Measurements from ENCODE around the gene WAPL.
"Not testable (repeated sequence)": the region's sequence is repeated elsewhere in the genome, so short reads cannot be mapped to it uniquely, and the experiment has no call there.

WAPL gene, protein sequence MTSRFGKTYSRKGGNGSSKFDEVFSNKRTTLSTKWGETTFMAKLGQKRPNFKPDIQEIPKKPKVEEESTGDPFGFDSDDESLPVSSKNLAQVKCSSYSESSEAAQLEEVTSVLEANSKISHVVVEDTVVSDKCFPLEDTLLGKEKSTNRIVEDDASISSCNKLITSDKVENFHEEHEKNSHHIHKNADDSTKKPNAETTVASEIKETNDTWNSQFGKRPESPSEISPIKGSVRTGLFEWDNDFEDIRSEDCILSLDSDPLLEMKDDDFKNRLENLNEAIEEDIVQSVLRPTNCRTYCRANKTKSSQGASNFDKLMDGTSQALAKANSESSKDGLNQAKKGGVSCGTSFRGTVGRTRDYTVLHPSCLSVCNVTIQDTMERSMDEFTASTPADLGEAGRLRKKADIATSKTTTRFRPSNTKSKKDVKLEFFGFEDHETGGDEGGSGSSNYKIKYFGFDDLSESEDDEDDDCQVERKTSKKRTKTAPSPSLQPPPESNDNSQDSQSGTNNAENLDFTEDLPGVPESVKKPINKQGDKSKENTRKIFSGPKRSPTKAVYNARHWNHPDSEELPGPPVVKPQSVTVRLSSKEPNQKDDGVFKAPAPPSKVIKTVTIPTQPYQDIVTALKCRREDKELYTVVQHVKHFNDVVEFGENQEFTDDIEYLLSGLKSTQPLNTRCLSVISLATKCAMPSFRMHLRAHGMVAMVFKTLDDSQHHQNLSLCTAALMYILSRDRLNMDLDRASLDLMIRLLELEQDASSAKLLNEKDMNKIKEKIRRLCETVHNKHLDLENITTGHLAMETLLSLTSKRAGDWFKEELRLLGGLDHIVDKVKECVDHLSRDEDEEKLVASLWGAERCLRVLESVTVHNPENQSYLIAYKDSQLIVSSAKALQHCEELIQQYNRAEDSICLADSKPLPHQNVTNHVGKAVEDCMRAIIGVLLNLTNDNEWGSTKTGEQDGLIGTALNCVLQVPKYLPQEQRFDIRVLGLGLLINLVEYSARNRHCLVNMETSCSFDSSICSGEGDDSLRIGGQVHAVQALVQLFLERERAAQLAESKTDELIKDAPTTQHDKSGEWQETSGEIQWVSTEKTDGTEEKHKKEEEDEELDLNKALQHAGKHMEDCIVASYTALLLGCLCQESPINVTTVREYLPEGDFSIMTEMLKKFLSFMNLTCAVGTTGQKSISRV (N-terminal part only)

DNA sequence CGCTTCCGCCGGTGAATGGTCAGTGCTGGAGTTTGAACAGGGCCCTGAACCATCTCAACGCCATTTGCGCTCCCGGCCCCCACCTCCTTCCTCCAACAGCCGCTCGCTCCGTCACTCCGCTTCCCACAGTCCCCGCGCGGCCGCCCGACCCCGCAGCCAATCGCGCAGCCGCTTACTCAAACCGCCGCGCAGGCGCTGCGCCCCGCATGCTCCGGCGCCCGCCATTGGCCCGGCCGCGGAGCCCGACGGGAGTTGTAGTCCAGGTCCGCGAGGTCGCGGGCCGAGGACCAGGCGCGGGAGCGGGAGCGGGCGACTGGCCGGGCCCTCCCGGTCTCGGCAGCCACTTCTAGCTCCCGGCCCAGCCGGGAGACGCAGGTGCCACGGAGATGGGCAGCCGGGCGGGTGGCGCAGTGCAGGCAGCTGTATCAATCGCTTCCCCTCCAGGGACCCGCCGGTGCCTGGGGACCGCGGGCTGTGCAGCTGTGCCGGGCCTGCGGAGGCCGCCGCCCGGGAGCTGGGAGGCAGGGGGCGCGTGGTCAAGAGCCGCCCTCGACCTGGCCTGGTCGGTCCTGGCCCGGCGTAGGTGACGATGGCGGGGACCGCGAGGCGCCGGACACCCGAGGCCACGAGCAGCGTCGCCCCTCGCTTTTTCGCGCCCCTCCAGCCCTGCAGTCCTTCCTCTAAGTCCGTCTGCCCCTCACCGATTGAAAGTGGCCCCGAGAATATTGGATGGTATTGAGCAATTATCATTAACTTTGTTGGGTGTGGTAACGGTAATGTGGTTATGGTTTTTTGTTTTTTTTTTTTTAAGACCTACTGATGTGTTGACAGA lies at the start of gene WAPL:
WAPL (minus strand) TSS at position 115 of the 832 bp plus-strand sequence. CDS start 3,723 bp downstream, outside the sequence.
- Mint-ChIP-seq H3K9me3 (no peaks in the 10 kb centered on the region), H3K27me3 (no peaks in the 10 kb centered on the region), H3K36me3 (peaks cover 7% of the 10 kb centered on the region), H3K4me3 (peak within 1 kb of the TSS; percentile 82), H3K4me1 (peaks cover 14% of the 10 kb centered on the region), H3K27ac (peak within 1 kb of the TSS; percentile 68)
- ATAC-seq (ENCODE audit: low read depth) = peak; percentile 90
- peak; percentile 91 to 94 for DNase-seq (ENCODE audit: low spot score in 2 of 2)

DNA sequence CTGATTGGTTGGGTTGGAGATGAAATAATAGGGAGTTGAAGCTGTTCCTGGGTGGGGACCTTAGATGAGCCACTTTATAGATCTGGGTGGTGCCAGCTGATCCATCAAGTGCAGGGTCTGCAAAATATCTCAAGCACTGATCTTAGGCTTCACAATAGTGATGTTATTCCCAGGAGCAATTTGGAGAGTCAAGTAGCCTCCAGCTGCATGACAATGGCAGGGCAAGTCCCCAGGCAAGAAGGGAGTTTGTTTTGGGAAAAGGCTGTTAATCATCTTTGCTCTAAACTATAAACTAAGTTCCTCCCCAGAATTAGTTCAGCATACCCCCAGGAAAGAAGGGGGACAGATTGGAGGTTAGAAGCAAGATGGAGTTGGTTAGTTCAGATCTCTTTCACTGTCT lies 47.7 kb upstream of the WAPL start:
- peaks cover 2% of the 10 kb centered on the region for H3K9me3 Mint-ChIP-seq
- ATAC-seq (ENCODE audit: low read depth) = no peak
- no peaks in the 10 kb centered on the region for H3K4me1 Mint-ChIP-seq
- H3K36me3 Mint-ChIP-seq = no peaks in the 10 kb centered on the region
- H3K27ac Mint-ChIP-seq = no peak overlapping the region
- DNase-seq (ENCODE audit: low spot score in 2 of 2) = no peak
- H3K27me3 Mint-ChIP-seq = peaks cover 3% of the 10 kb centered on the region
- no peak overlapping the region for H3K4me3 Mint-ChIP-seq

DNA sequence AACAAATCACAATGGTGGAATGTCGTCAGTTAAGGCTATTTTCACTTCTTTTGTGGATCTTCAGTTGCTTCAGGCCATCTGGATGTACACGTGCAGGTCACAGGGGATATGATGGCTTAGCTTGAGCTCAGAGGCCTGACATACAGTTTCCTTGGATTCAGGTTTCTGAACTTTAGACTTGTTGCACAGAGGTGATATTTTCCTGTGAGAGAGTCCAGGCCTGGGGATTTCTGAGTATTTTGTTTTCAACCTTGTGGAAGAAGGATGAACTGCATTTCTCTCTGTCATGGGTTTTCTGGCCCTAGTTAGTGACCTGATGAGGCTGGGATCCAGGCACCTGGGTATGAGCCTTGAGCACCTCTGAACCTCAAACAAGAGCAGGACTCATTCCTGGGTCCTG lies 44.9 kb upstream of the WAPL start:
- not testable (repeated sequence) for ATAC-seq (ENCODE audit: low read depth); DNase-seq (ENCODE audit: low spot score in 2 of 2); H3K9me3 Mint-ChIP-seq; H3K4me1 Mint-ChIP-seq; H3K27ac Mint-ChIP-seq; H3K4me3 Mint-ChIP-seq; H3K36me3 Mint-ChIP-seq; H3K27me3 Mint-ChIP-seq

DNA sequence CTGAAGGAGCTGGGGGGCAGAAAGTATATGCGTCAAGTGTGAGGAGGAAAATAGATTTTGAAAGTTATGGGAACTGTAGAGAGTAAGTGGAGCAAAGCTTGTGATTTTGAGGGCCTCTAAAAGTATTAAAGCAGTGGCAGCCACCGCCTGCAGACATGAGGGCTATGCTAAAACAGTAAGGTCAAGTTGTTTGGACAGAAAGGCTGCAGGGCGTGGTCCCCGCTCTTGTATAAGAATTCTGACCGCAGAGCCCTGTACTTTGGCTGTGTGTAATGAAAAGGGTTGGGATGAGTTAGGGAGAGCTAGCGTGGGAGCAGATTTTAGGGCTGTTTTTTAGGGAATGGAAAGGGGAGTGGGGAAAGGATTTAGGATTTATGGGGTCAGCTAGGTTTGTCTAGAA lies 41.7 kb upstream of the WAPL start:
- not testable (repeated sequence) for DNase-seq (ENCODE audit: low spot score in 2 of 2); H3K9me3 Mint-ChIP-seq; H3K27me3 Mint-ChIP-seq; ATAC-seq (ENCODE audit: low read depth); H3K4me1 Mint-ChIP-seq; H3K27ac Mint-ChIP-seq; H3K36me3 Mint-ChIP-seq; H3K4me3 Mint-ChIP-seq

DNA sequence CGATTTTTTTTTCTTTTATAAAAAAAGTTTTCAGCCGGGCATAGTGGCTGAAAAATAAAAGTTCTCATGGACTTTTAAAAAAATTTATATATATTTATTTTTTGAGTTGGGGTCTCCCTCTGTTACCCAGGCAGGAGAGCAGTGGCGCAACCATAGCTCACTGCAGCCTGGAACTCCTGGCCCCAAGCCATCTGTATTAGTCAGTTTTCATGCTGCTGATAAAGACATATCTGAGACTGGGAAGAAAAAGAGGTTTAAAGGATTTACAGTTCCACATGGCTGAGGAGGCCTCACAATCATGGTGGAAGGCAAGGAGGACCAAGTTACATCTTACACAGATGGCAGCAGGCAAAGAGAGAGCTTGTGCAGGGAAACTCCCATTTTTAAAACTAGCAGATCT lies 37.1 kb upstream of the WAPL start:
- H3K27me3 Mint-ChIP-seq; H3K4me3 Mint-ChIP-seq; H3K9me3 Mint-ChIP-seq; DNase-seq (ENCODE audit: low spot score in 2 of 2); H3K4me1 Mint-ChIP-seq; H3K36me3 Mint-ChIP-seq; H3K27ac Mint-ChIP-seq; ATAC-seq (ENCODE audit: low read depth): not testable (repeated sequence)

DNA sequence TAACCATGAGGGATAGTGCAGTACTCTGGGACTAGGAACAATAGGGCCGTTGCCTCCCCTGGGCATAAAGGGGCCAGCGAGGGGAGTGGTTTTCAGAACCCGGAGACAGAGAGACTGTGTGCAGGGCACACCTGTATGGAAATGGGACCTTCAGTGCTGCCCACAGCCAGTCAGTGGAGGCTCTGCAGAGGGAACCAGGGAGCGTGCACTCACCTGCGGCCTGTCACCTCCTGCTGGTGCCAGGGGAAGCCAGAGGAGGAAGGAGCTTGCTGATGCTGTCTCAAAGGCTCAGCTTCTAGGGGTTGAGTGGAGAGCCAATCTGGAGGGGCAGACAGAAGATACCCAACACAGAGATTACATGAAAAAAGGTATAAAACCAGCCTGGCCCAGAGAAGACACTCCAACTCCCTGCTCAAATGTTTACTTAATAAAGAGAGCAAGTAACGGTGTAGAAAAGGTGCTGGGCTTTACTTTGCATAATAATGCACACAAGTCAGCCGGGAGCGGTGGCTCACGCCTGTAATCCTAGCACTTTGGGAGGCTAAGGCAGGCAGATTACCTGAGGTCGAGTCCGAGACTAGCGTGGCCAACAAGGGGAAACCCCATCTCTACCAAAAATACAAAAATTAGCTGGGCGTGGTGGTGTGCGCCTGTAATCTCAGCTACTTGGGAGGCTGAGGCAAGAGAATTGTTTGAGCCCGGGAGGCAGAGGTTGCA lies 35.5 kb upstream of the WAPL start:
- H3K27ac Mint-ChIP-seq = no peak overlapping the region
- DNase-seq (ENCODE audit: low spot score in 2 of 2) (no peak), ATAC-seq (ENCODE audit: low read depth) (no peak)
- H3K4me1 Mint-ChIP-seq = no peaks in the 10 kb centered on the region
- H3K4me3 Mint-ChIP-seq = no peak overlapping the region
- H3K9me3 Mint-ChIP-seq = no peaks in the 10 kb centered on the region
- no peaks in the 10 kb centered on the region for H3K36me3 Mint-ChIP-seq
- H3K27me3 Mint-ChIP-seq = no peaks in the 10 kb centered on the region

DNA sequence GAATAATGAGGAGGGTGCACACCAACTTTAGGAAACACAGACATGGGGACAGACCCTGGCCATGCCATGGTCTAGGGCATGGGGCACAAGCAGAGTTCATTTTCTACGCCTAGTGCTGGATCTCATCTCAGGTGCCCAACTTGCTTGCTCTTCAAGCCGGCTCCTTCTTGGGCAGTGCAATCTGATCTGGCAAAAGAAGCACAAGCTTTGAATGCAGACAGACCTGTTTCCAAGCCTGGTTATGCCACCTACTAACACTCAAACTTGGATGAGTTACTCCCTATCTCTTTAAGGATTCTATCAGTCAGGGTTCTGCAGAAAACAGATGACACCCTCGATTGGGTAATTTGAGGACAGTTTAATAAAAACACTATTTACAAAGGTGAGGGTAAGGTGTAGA lies 34.9 kb upstream of the WAPL start:
- no peak overlapping the region for H3K27ac Mint-ChIP-seq
- no peak overlapping the region for H3K4me3 Mint-ChIP-seq
- H3K36me3 Mint-ChIP-seq = no peaks in the 10 kb centered on the region
- no peaks in the 10 kb centered on the region for H3K4me1 Mint-ChIP-seq
- H3K9me3 Mint-ChIP-seq = no peaks in the 10 kb centered on the region
- H3K27me3 Mint-ChIP-seq = no peaks in the 10 kb centered on the region
- ATAC-seq (ENCODE audit: low read depth) = no peak
- DNase-seq (ENCODE audit: low spot score in 2 of 2) = no peak

DNA sequence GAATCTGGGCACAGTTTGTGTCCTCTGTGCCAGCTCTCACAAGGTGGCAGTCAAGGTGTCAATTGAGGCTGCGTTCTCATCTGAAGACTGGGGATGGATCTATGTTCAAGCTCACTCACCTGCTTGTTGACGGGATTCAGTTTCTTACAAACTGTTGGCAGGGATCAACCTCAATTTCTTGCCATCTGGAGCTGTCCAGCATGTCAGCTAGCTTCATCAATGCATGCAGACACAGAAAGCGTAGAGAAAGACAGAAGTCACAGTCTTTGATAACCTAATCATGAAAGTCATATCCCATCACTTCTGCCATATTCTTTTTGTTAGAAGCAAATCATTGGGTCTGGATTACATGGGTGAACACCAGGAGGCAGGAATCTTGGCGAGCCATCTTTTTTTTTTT lies 32.0 kb upstream of the WAPL start:
- Mint-ChIP-seq H3K27me3 (no peaks in the 10 kb centered on the region), H3K36me3 (no peaks in the 10 kb centered on the region), H3K9me3 (no peaks in the 10 kb centered on the region), H3K4me1 (no peaks in the 10 kb centered on the region), H3K27ac (no peak overlapping the region), H3K4me3 (no peak overlapping the region)
- no peak for DNase-seq (ENCODE audit: low spot score in 2 of 2)
- ATAC-seq (ENCODE audit: low read depth) = no peak

DNA sequence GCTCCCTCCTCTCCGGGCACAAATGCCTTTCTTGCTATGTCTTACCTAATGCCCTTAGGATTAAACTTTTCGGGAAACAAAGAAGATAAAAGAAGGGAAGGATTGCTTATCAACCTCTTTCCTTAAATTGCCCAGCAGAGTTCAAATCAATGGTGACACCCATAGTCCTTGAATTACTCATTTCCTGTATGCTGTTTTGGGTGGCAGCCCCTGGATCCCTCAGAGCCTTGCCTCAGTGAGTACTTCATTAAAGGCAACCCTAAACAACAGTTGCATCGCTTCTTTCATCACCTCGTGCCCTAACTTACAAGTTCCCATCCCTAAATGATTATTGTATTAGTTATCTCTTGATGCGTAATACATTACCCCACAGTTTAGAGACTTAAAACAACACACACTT lies 31.6 kb upstream of the WAPL start:
- Mint-ChIP-seq H3K4me3 (no peak overlapping the region), H3K9me3 (peaks cover under 1% of the 10 kb centered on the region), H3K27ac (no peak overlapping the region), H3K27me3 (no peaks in the 10 kb centered on the region), H3K36me3 (peaks cover under 1% of the 10 kb centered on the region), H3K4me1 (no peaks in the 10 kb centered on the region)
- DNase-seq (ENCODE audit: low spot score in 2 of 2) (no peak), ATAC-seq (ENCODE audit: low read depth) (no peak)

DNA sequence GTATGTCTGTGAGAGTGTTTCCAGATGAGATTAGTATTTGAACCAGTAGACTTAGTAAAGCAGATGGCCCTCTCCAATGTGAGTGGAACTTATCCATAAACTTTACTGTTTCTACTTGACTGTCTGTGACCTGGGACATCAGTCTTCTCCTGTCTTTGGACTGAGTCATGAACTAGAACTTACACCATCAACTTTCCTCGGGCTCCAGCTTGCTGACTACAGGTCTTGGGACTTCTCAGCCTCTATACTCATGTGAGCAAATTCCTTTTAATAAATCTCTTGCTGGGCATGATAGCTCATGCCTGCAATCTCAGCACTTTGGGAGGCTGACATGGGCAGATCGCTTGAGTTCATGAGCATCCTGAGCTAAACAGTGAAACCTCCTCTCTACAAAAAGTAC lies 25.7 kb upstream of the WAPL start:
- H3K27ac Mint-ChIP-seq = no peak overlapping the region

DNA sequence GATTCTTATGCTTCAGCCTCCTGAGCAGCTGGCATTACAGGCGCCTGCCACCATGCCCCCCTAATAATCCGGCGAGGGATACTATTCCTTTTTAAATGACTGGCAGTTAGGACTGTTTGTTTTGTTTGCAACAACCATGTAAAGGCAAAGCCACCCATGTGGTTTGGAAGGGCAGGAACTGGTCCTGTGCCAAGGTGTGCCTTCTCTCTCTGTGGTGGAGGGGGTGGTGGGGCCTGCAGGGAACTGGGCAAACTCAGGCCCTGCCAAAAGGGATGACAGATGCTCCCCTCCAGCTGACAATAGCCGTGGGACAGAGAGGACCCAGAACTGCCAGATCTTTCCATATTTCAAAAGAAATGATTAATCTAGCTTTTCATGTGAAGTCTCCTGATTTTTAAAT lies 23.5 kb upstream of the WAPL start:
- Mint-ChIP-seq H3K4me3 (no peak overlapping the region), H3K4me1 (no peaks in the 10 kb centered on the region), H3K9me3 (peaks cover 5% of the 10 kb centered on the region), H3K27me3 (peaks cover 4% of the 10 kb centered on the region), H3K36me3 (peaks cover 4% of the 10 kb centered on the region), H3K27ac (no peak overlapping the region)
- DNase-seq (ENCODE audit: low spot score in 2 of 2) (no peak), ATAC-seq (ENCODE audit: low read depth) (no peak)

More for the DNA sequence above, 25.7 kb upstream of the WAPL start:
- Mint-ChIP-seq H3K36me3 (peaks cover 4% of the 10 kb centered on the region), H3K4me1 (no peaks in the 10 kb centered on the region), H3K4me3 (no peak overlapping the region), H3K27me3 (peaks cover 4% of the 10 kb centered on the region), H3K9me3 (peaks cover 5% of the 10 kb centered on the region)
- ATAC-seq (ENCODE audit: low read depth) (no peak), DNase-seq (ENCODE audit: low spot score in 2 of 2) (no peak)

DNA sequence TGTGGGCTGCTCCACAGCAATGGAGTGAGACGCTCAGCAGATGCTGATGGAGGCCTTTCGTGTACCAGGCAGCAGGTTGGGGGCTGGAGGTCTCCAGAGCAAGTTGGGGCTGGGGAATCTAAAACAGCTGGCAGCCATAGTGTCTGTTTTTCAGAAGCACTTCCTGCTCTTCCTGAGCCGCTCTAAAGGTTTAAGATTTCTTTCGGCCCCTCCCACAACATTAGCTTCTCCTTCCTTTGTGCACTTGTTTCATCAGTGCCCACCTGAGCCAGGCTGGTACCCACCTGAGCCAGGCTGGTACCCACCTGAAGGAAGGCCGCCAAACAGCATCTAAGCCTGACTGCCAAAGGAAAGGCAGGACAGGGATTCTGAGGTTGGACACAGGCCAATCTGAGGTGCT lies 18.4 kb upstream of the WAPL start:
- Mint-ChIP-seq H3K27ac (no peak overlapping the region), H3K4me1 (peaks cover 11% of the 10 kb centered on the region), H3K27me3 (no peaks in the 10 kb centered on the region), H3K36me3 (peaks cover 5% of the 10 kb centered on the region), H3K4me3 (no peak overlapping the region), H3K9me3 (peaks cover 3% of the 10 kb centered on the region)
- DNase-seq (ENCODE audit: low spot score in 2 of 2) (no peak), ATAC-seq (ENCODE audit: low read depth) (no peak)

DNA sequence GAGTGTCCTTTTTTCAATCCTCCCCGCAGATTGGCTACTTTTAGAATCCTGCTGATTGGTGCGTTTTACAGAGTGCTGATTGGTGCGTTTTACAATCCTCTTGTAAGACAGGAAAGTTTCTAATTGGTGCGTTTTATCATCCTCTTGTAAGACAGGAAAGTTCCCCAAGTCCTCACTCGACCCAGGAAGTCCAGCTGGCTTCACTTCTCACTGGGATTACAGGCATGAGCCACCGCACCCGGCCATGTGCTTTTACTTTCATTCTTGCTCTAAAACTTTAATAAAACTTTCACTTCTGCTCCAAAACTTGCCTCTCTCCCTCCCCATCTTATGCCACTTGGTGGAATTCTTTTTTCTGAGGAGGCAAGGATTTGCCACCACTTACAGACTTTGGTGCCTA lies 17.0 kb upstream of the WAPL start:
- peaks cover 5% of the 10 kb centered on the region for H3K36me3 Mint-ChIP-seq
- DNase-seq (ENCODE audit: low spot score in 2 of 2) (no peak), ATAC-seq (ENCODE audit: low read depth) (no peak)
- peak overlapping the region; percentile 59 for H3K4me3 Mint-ChIP-seq
- peaks cover 3% of the 10 kb centered on the region for H3K9me3 Mint-ChIP-seq
- H3K4me1 Mint-ChIP-seq = peaks cover 11% of the 10 kb centered on the region
- H3K27me3 Mint-ChIP-seq = no peaks in the 10 kb centered on the region
- H3K27ac Mint-ChIP-seq = no peak overlapping the region
